Fibroblast of skin of left biceps (primary cell): ENCODE results near the gene PDE4D.
"Not testable (repeated sequence)": the region's sequence is repeated elsewhere in the genome, so short reads cannot be mapped to it uniquely, and the experiment has no call there.

Experiments used
- DNase-seq, 2 experiments: peaks; one replicate each; pipeline ENCODE4 v3.0.0-alpha.2; 2013; ENCODE audit warnings: low read depth in 2 of 2

PDE4D gene

DNA sequence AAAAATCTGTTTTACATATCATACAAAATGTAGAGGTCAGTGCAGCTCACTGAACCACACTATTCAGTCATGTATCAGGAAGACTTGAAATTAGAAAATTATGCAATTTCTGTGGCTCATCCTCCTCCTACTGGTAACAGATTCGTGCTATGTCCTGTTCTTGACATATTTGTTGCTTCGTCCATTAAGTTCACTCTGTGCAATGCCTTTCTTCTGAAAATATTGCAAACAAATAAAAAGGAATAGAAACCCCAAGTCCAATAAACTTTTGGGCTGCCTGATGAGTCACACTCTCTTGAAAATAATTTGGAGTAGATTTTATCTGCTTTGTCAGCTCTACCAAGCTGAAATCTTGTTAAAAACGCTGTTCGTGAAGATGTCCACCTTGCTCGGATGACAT, 919.4 kb downstream of the PDE4D start:
- no peak for DNase-seq

GRCh38 chr5:58972301-58972700, 921.2 kb downstream of the PDE4D start:
- no peak for DNase-seq

DNA sequence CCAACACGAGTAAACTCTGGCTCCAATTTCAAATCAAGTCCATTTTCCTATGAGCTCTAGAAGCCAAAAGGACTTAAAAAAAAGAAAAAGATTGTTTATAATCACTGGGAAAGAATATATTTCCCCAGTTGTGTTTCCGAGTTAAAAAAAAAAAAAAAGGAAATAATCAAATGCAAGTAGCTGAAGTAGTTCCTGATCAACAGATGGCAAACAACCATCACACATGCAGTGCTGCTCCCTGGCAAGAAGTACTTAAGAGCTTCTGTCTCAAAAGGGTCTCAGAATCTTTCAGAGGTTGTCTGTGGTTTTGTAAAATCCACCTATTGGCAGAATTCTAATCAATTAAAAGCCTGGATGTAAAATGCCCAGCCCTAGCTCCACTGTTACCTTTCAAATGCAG, 922.8 kb downstream of the PDE4D start:
- DNase-seq, result no peak

DNA sequence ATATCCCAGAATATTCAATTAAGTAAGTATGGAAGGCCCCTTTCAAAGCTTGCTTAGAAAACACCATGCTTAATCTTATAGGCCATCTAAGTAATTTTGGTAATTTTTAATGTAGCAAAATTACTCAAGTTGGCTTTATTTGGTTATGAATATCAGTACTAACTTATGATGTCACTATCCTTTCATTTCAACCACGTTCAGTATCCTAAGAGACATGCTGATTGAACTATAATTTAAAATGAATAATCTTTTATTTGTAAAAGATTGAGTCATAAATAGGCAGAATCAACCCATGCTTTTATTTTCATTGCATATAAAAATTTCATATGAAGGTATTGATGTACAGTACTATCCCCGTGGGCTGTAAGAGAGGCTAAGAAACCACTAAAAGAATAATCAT, 923.7 kb downstream of the PDE4D start:
- DNase-seq, result no peak

DNA sequence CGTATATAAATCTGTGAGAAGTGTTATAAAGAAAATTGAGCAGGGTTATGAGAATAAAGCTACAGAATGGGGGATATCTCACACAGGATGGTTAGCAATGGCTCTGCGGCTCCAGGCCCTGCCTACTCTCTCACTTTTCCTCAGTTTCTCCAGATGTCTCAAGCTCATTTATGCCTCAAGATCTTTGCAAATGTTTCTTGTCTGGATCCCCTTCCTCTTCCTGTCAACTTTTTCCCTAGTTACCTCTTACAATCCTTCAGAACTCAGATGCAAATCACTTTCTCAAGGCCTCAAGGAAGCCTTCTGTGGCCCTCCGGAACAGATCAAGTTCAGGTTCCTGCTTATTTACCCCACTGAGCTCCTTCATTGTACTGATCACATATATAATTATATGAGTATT, 924.3 kb downstream of the PDE4D start:
- DNase-seq, result no peak

DNA sequence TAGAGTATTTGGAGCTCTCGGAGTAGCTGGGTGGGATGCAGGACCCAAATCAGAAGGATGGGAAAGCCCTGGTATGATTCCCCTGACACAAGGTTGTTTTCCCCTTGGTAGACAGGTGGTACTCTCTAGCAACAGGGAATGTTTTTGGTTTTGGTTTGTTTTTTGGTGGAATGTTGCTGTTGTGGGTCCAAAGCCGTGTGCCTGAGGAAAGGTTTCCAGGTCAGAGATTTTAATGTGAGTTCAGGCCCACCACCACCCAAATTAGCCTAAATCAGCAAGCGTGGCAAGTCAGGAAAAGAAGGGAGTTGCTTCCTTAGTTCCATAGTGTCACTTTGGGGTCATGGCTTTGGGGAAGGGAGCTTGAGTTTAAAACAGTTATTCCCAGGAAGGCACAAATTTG, 925.2 kb downstream of the PDE4D start:
- DNase-seq, result no peak

DNA sequence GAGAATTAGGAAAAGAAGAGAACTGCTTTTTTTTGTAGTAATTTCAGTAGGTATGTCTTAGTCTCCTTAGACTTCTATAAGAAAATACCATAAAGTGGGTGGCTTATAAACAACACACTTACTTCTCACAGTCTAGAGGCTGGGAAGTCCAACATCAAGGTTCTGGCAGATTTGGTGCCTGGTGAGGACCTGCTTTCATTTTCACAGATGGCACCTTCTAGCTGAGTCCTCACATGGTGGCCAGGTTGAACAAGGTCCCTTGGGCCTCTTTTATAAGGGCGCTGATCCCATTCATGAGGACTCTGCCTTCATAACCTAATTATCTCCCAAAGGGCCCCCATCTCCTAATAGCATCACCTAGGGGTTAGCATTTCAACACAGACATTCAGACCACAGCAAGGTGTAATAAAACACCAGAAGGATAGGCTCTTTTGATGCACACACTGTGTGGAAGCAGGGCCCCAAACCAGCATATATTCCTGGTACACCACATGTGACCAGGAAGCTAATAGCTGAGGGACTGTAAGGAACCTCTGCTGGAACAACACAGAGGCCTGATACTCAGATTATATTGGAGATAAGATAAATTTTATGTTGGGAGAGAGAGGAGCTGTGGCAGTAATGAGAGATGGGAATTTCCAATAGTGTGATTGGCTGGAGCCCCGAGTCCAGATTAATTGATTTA, 925.8 kb downstream of the PDE4D start:
- no peak for DNase-seq

GRCh38 chr5:58965677-58966414, 927.7 kb downstream of the PDE4D start:
- DNase-seq, result no peak

GRCh38 chr5:58963821-58964220, 929.7 kb downstream of the PDE4D start:
- DNase-seq, result no peak

DNA sequence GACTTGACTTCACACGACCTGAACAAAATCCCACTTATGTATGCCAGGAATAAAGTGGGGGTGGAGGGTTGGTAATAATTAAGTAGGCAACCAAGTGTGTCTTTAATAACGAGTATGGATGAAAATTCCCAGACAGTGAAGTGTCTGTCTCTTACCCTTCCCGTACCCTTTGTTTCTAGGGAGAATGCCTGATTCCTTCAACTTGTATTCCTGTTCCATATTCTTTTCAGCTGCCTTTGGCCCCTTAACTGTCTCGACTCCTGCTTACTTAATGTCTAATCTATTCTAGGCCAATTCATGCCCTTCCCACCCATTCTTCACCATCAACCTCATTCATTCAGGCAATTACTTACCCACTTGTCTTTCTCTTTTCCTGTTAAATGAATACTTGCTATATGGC, 930.2 kb downstream of the PDE4D start:
- DNase-seq, result no peak

GRCh38 chr5:58961631-58962280, 931.8 kb downstream of the PDE4D start:
- DNase-seq, result no peak

- no peak for DNase-seq
These were observed 934.8 kb downstream of the PDE4D start for GRCh38 chr5:58958701-58959100.

GRCh38 chr5:58953218-58953617, 940.3 kb downstream of the PDE4D start:
- DNase-seq, result not testable (repeated sequence)

DNA sequence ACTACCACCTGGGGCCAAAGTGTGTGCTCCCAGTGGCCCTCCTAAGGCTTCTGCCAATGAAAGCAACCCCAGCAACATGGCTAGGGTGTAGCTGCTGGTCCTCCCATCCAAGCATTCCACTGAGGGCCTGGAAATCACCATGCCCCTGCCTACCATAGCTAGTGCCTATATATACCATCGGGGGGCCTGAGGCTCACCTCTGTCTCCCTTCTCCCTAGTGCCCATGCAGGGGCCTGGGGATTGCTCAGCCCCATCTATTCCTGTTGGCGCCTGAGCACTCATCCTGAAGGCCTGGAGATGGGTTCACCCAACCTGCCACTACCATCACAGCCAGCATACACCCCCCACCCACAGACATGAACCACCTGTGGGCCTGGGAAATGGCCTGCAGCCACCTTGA, 943.3 kb downstream of the PDE4D start:
- no peak for DNase-seq

DNA sequence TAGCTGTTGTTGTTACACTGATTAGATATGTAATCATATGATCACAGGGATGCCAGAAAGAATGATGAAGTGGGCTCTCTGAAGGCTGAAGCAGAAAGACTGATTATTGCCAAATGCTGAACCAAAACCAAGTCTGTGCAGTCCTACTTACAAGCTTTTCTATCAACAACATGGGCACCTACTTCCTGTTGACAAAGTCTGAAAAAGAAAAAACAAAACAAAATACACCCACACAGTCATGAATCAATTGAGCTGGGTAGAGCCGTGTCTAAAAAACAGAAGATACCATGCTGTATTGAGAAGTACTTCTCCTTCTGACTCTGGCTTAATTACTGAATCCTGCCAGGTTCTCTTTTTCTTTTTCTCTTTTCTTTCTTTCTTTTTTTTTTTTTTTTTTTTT, 947.3 kb downstream of the PDE4D start:
- DNase-seq, result no peak

DNA sequence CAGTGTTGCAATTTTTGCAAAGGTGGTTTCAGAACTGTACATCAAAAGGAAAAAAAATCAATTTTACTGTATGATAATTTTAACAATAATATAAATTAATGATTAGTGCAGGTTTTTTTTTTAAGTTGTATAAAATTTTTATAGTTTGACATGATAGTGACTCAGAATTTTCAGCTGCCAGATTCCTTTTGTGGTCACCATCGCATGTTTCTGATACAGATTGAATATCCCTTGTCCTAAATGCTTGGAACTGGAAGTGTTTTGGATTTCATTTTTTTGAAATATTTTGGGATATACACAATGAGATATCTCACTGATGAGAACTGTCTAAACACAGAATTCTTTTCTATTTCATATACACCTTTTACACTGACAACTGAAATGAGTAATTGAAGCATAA, 949.3 kb downstream of the PDE4D start:
- DNase-seq, result peak in 1 of 2 experiments; percentile 13

- peak in 1 of 2 experiments; percentile 31 for DNase-seq
These were observed 953.1 kb downstream of the PDE4D start for GRCh38 chr5:58940446-58940845.

DNA sequence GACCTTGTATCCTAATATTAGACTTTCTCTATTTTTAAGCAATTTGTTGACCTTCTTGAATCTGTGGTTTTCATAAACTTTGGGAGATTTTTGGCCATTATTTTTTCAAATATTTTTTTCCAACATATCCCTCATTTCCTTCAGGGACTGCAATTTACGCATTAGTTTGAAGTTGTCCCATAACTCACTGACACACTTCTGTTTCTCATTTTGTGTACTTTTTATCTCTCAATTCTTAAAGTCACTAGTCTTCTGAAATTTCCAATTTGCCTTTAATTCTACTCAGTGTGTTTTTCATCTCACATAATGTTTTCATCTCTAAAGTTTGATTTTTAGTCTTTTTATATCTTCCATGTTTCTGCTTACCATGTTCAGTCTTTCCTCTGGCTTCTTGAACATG, 953.9 kb downstream of the PDE4D start:
- DNase-seq, result no peak

- DNase-seq, result no peak
These were observed 954.7 kb downstream of the PDE4D start for GRCh38 chr5:58938563-58939424.

DNA sequence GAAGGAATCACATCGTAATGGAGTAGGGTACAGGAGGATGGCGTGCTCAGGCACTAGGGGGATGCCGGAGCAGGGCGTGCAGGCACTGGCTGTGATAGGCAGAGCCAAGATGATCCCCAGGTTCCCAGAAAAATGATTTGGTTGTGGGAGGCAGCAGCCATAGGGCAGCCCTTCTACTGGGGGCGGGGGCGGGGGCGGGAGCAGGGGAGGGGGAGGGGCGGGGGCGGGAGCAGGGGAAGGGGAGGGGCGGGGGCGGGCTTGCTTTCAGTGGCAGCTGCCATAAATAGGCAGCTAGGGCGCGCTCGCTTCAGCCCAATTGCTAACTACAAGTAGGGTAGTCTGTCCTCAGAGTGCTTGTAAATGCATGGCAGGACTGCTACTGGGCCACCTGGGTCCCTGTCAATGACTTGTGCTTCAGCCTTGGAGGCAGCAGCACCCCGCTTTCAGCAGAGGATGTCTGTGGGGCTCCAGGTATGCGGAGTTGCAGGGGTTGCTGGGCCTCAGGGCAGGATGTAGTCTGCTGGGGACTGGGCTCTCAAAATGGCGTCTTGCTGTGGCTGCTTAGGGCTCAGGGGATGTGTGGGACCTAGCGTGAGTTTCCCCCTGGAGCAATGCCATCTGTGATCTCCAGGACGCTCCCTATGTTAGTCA, 956.4 kb downstream of the PDE4D start:
- DNase-seq, result no peak

DNA sequence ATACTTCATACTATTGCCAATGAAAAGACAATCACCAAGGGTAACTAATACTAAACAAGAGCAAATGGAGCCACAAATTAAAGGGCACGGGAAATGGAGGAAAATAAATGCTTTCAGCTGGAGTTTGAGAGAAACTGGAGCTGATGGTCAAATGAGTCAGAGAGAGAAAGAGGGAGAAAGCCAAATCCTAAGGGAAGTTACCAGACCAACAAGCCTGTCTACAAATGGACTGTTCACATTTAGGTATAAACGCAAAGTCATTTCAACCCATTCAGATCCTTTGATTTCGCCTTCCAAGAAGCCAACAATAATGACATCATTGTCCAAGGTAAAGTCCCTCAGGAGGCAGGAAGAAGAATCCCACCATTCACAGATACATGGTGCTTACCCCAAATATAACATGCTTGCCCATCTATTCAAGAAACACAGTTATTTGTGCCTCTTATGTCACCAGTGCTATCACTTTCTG, 958.9 kb downstream of the PDE4D start:
- DNase-seq, result no peak
